ENCODE data around the gene ACAA1.
A peak's percentile ranks its signal among the peaks of the same experiment; 100 is the strongest.

DNA sequence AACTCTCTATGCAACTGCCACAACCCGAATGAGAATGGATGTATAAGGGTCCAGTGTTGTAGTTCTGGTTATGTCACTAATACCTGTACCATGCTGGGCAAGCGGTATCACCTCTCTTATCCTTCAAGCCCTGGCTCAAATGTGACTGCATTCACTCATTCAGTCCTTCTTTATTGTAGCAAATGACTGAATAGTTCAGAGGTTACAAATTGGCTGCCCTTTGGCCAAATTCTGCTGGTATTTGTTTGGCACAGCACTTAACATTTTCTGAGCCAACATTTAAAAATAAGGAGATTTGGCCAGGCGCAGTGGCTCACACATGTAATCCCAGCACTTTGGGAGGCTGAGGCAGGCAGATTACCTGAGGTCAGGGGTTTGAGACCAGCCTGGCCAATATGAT, 50.4 kb downstream of the ACAA1 start:
- peak in 1 of 2 donors; percentile 12 for TF ChIP-seq RAD21 (IDR thresholded peaks at IDR 0.05)
- TF ChIP-seq, protein P1, sequence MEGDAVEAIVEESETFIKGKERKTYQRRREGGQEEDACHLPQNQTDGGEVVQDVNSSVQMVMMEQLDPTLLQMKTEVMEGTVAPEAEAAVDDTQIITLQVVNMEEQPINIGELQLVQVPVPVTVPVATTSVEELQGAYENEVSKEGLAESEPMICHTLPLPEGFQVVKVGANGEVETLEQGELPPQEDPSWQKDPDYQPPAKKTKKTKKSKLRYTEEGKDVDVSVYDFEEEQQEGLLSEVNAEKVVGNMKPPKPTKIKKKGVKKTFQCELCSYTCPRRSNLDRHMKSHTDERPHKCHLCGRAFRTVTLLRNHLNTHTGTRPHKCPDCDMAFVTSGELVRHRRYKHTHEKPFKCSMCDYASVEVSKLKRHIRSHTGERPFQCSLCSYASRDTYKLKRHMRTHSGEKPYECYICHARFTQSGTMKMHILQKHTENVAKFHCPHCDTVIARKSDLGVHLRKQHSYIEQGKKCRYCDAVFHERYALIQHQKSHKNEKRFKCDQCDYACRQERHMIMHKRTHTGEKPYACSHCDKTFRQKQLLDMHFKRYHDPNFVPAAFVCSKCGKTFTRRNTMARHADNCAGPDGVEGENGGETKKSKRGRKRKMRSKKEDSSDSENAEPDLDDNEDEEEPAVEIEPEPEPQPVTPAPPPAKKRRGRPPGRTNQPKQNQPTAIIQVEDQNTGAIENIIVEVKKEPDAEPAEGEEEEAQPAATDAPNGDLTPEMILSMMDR (IDR thresholded peaks at IDR 0.05; ENCODE audit: low read depth, low read length, missing input control), result no peak
- TF ChIP-seq TAF1 (conservative IDR thresholded peaks at IDR 0.05), result no peak
- TF ChIP-seq SP1 (IDR thresholded peaks at IDR 0.05), result no peak
- TF ChIP-seq, protein P2, sequence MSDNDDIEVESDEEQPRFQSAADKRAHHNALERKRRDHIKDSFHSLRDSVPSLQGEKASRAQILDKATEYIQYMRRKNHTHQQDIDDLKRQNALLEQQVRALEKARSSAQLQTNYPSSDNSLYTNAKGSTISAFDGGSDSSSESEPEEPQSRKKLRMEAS (IDR thresholded peaks at IDR 0.05), result no peak
- TF ChIP-seq EGR1 (IDR thresholded peaks at IDR 0.05; ENCODE audit: low read depth in 2 of 2), result no peak
- TF ChIP-seq HNF4A (conservative IDR thresholded peaks at IDR 0.05), result peak; percentile 33 to 50

Data from liver (tissue), 3 donors.